ENCODE data around the gene ASB2. TPM values are rescaled to one million over a fixed set of nuclear protein-coding genes. Genes with fewer than 3 reads are reported as not detected.

The ASB2 gene
- total RNA-seq, 1 experiment from 2014 or later = not detected

DNA sequence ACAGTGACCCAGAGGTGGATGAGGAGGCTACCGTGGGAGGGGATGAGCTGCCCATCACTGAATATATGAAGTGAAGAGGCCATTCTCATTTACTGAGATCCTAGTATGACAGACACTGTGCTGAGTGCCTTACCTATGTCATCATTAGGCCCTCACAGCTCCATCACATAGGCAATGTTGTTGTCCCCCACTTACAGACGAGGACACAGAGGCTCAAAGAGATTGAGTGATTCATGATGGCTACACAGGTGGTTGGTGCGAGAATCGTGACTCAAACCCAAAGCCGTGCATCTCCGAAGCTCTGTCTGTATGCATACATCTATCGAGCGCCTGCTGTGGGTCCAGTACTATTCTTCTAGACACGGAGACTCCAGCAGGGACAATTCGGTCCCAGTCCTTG, 14.8 kb upstream of the ASB2 start:
- BruUV-seq (replicated peaks) = no TSS peak
- Mint-ChIP-seq H3K9me3 (ENCODE audit: unreplicated experiment) (no peaks in the 10 kb centered on the region), H3K4me3 (ENCODE audit: unreplicated experiment) (no peak overlapping the region), H3K36me3 (ENCODE audit: insufficient read depth, unreplicated experiment) (no peaks in the 10 kb centered on the region), H3K27ac (ENCODE audit: unreplicated experiment) (no peak overlapping the region), H3K4me1 (ENCODE audit: low read depth, unreplicated experiment) (no peaks in the 10 kb centered on the region), H3K27me3 (ENCODE audit: insufficient read depth, unreplicated experiment) (no peaks in the 10 kb centered on the region)
- H3K4me1 ChIP-seq = no peaks in the 10 kb centered on the region
- no peaks in the 10 kb centered on the region for H3K36me3 ChIP-seq (ENCODE audit: control insufficient read depth, insufficient read depth, low read length)
- TF ChIP-seq CTCF (IDR thresholded peaks at IDR 0.05; ENCODE audit: insufficient read depth in 1 of 2, low read depth in 1 of 2, low read length in 1 of 2, severe bottlenecking in 1 of 2, unreplicated experiment in 1 of 2) = no peak
- intact Hi-C loops (cut with micrococcal nuclease; ENCODE audit: unreplicated experiment) = no loop called here
- no peaks in the 10 kb centered on the region for H3K9me3 ChIP-seq
- H3K27me3 ChIP-seq (replicated peaks; ENCODE audit: control insufficient read depth, insufficient read depth, low read length) = no peaks in the 10 kb centered on the region
- no peak overlapping the region for H3K4me3 ChIP-seq (ENCODE audit: low read depth, low read length)
- ChIA-PET CTCF (no interaction called here), POLR2A (no interaction called here)
- no peak for DNase-seq

DNA sequence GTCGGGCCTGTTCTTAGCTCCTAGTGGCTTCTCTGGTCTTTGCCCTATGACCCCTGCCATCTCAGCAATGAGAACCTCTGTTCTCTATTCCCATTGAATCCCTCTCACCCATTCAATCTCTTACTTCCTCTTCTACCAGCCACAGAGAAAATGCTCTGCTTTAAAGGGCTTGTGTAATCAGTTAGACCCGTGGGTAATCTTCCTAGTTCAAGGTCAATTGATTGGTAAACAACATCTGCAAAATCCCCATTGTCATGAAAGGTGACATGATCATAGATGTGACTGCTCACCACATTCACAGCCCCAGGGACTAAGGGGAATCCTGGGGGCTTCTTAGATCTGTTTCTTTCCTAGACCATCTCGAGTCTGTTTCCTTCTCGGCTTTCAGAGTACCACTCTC, 13.6 kb upstream of the ASB2 start:
- H3K27me3 ChIP-seq (replicated peaks; ENCODE audit: control insufficient read depth, insufficient read depth, low read length) = no peaks in the 10 kb centered on the region
- DNase-seq = no peak
- Mint-ChIP-seq H3K4me1 (ENCODE audit: low read depth, unreplicated experiment) (no peaks in the 10 kb centered on the region), H3K27me3 (ENCODE audit: insufficient read depth, unreplicated experiment) (no peaks in the 10 kb centered on the region), H3K4me3 (ENCODE audit: unreplicated experiment) (no peak overlapping the region), H3K27ac (ENCODE audit: unreplicated experiment) (no peak overlapping the region), H3K9me3 (ENCODE audit: unreplicated experiment) (no peaks in the 10 kb centered on the region), H3K36me3 (ENCODE audit: insufficient read depth, unreplicated experiment) (no peaks in the 10 kb centered on the region)
- no TSS peak for BruUV-seq (replicated peaks)
- intact Hi-C loops (cut with micrococcal nuclease; ENCODE audit: unreplicated experiment) = no loop called here
- peaks cover 6% of the 10 kb centered on the region for H3K4me1 ChIP-seq
- no peak for TF ChIP-seq CTCF (IDR thresholded peaks at IDR 0.05; ENCODE audit: insufficient read depth in 1 of 2, low read depth in 1 of 2, low read length in 1 of 2, severe bottlenecking in 1 of 2, unreplicated experiment in 1 of 2)
- H3K9me3 ChIP-seq = no peaks in the 10 kb centered on the region
- POLR2A ChIA-PET = no interaction called here
- H3K4me3 ChIP-seq (ENCODE audit: low read depth, low read length) = no peak overlapping the region
- H3K36me3 ChIP-seq (ENCODE audit: control insufficient read depth, insufficient read depth, low read length) = no peaks in the 10 kb centered on the region
- CTCF ChIA-PET = no interaction called here

GRCh38 chr14:93987815-93988476, 11.6 kb upstream of the ASB2 start:
- Mint-ChIP-seq H3K9me3 (ENCODE audit: unreplicated experiment) (no peaks in the 10 kb centered on the region), H3K4me3 (ENCODE audit: unreplicated experiment) (no peak overlapping the region), H3K4me1 (ENCODE audit: low read depth, unreplicated experiment) (no peaks in the 10 kb centered on the region), H3K27ac (ENCODE audit: unreplicated experiment) (no peak overlapping the region), H3K27me3 (ENCODE audit: insufficient read depth, unreplicated experiment) (no peaks in the 10 kb centered on the region), H3K36me3 (ENCODE audit: insufficient read depth, unreplicated experiment) (no peaks in the 10 kb centered on the region)
- H3K9me3 ChIP-seq = no peaks in the 10 kb centered on the region
- no peak for TF ChIP-seq CTCF (IDR thresholded peaks at IDR 0.05; ENCODE audit: insufficient read depth in 1 of 2, low read depth in 1 of 2, low read length in 1 of 2, severe bottlenecking in 1 of 2, unreplicated experiment in 1 of 2)
- H3K4me1 ChIP-seq = peaks cover 9% of the 10 kb centered on the region
- no peak overlapping the region for H3K4me3 ChIP-seq (ENCODE audit: low read depth, low read length)
- intact Hi-C loops (cut with micrococcal nuclease; ENCODE audit: unreplicated experiment) = no loop called here
- H3K27me3 ChIP-seq (replicated peaks; ENCODE audit: control insufficient read depth, insufficient read depth, low read length) = no peaks in the 10 kb centered on the region
- BruUV-seq (replicated peaks) = no TSS peak
- ChIA-PET CTCF (no interaction called here), POLR2A (no interaction called here)
- no peak for DNase-seq
- H3K36me3 ChIP-seq (ENCODE audit: control insufficient read depth, insufficient read depth, low read length) = no peaks in the 10 kb centered on the region
